Measurements from ENCODE around the gene HDAC4.

DNA sequence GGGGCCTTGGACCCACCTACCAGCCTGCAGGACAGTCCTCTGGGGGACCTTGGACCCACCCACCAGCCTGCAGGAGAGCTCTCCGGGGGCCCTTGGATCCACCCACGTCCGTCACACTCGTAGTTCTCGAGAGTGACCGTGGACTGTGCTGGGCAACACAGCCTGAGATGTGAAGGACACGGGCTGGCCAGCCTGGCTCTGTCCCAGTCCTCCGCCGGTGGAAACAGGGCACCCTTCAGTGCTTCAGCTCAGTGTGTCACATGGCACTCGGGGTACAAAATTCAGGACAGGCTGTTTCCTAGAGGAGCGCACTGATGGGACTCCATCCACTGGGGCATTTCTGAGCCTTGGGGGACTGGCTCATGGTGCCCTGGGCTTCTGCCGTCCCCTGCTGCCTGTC, 341.0 kb downstream of the HDAC4 start:
- TF ChIP-seq, protein P1, sequence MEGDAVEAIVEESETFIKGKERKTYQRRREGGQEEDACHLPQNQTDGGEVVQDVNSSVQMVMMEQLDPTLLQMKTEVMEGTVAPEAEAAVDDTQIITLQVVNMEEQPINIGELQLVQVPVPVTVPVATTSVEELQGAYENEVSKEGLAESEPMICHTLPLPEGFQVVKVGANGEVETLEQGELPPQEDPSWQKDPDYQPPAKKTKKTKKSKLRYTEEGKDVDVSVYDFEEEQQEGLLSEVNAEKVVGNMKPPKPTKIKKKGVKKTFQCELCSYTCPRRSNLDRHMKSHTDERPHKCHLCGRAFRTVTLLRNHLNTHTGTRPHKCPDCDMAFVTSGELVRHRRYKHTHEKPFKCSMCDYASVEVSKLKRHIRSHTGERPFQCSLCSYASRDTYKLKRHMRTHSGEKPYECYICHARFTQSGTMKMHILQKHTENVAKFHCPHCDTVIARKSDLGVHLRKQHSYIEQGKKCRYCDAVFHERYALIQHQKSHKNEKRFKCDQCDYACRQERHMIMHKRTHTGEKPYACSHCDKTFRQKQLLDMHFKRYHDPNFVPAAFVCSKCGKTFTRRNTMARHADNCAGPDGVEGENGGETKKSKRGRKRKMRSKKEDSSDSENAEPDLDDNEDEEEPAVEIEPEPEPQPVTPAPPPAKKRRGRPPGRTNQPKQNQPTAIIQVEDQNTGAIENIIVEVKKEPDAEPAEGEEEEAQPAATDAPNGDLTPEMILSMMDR (IDR thresholded peaks at IDR 0.05; ENCODE audit: insufficient read depth, low read length, poor library complexity, severe bottlenecking): no peak
- TF ChIP-seq EZH2phosphoT487 (conservative IDR thresholded peaks at IDR 0.05; ENCODE audit: low read length): no peak
